Endothelial cell of umbilical vein (primary cell): Measurements from ENCODE around the gene NANS. TPM values are rescaled to one million over a fixed set of nuclear protein-coding genes. Genes with fewer than 3 reads are reported as not detected.

Experiments used
- BruUV-seq: library from RNA; stranded (reverse); fragments of 400-500 nt; replicated peaks from 2 replicates; lab custom pipeline; 2021; lab: Mats Ljungman, UMichigan
- CTCF ChIA-PET: fragments of 300-600, 350-600 bp; sonication (Branson Sonifier 250); formaldehyde crosslinking; loops from one replicate; lab custom pipeline; 2021; ENCODE audit warnings: antibody characterized with exemption, inconsistent platforms; lab: Charles Lee
- POLR2A ChIA-PET: fragments of 300-600, 350-600 bp; sonication (Branson Sonifier 250); formaldehyde crosslinking; loops from one replicate; lab custom pipeline; 2021; ENCODE audit warnings: antibody characterized with exemption, inconsistent platforms; lab: Charles Lee
- DNase-seq: peaks from one replicate; pipeline ENCODE4 v3.0.0-alpha.2; 2011; ENCODE audit warnings: low read depth, low spot score
- FAIRE-seq: peaks from 2 replicates; lab custom pipeline; 2011; peaks lifted over from hg19 to GRCh38; lab: Jason Lieb, UNC
- H2AFZ ChIP-seq: 2 replicates; pipeline ENCODE4 v1.6.0; 2012; ENCODE audit warnings: low read depth, low read length, control low read depth, inconsistent platforms
- H3K27ac ChIP-seq: 2 replicates; pipeline ENCODE4 v1.5.1; 2011; ENCODE audit warnings: low read depth, mild to moderate bottlenecking, control low read depth, low read length, moderate library complexity; ENCODE audit not compliant: insufficient read depth
- H3K27me3 ChIP-seq, 2 experiments: 2 replicates each; pipeline versions ENCODE4 v1.6.0 to v1.6.1; 2011; ENCODE audit warnings: low read length in 2 of 2, mixed read lengths in 1 of 2; ENCODE audit not compliant: control insufficient read depth in 2 of 2, insufficient read depth in 2 of 2
- H3K36me3 ChIP-seq, 2 experiments: 2 replicates in 1 of 2; 3 replicates in 1 of 2; pipeline ENCODE4 v1.5.1; 2011; ENCODE audit warnings: low read length in 2 of 2, mild to moderate bottlenecking in 1 of 2, moderate library complexity in 1 of 2; ENCODE audit not compliant: control insufficient read depth in 2 of 2, insufficient read depth in 2 of 2; ENCODE audit errors: extremely low read depth in 1 of 2
- H3K4me1 ChIP-seq: 3 replicates; pipeline ENCODE4 v1.5.1; 2011; ENCODE audit warnings: mild to moderate bottlenecking, low read length; ENCODE audit not compliant: control insufficient read depth, insufficient read depth; ENCODE audit errors: extremely low read depth
- H3K4me2 ChIP-seq: 2 replicates; pipeline ENCODE4 v1.6.1; 2011; ENCODE audit warnings: low read length, control low read depth, mixed read lengths; ENCODE audit not compliant: insufficient read depth
- H3K4me3 ChIP-seq, 3 experiments: fragments of 200-600 bp in 1 of 3; sonication (generic), shearing (Covaris generic) in 1 of 3; replicated peaks in 1 of 3; 2 replicates each; pipeline ENCODE4 v1.5.1; 2011 to 2016; ENCODE audit warnings: control low read depth in 3 of 3, low read length in 3 of 3, mild to moderate bottlenecking in 2 of 3, inconsistent platforms in 1 of 3, low read depth in 1 of 3, moderate library complexity in 1 of 3; ENCODE audit not compliant: insufficient read depth in 1 of 3
- H3K79me2 ChIP-seq: 2 replicates; pipeline ENCODE4 v1.6.0; 2012; ENCODE audit warnings: low read length, inconsistent platforms; ENCODE audit not compliant: control insufficient read depth, insufficient read depth
- H3K9ac ChIP-seq: replicated peaks from 2 replicates; pipeline ENCODE3; 2011; ENCODE audit warnings: low read length, control low read depth; ENCODE audit not compliant: insufficient read depth; ENCODE audit errors: extremely low read depth
- H3K9me1 ChIP-seq: replicated peaks from 3 replicates; pipeline ENCODE4 v1.6.0; 2011; ENCODE audit warnings: mild to moderate bottlenecking, low read length; ENCODE audit not compliant: control insufficient read depth, insufficient read depth; ENCODE audit errors: extremely low read depth
- H3K9me3 ChIP-seq: replicated peaks from 2 replicates; pipeline ENCODE4 v1.5.1; 2012; ENCODE audit warnings: low read length, inconsistent platforms; ENCODE audit not compliant: control insufficient read depth, insufficient read depth
- H4K20me1 ChIP-seq: replicated peaks from 2 replicates; pipeline ENCODE3; 2011; ENCODE audit warnings: mild to moderate bottlenecking, low read length; ENCODE audit not compliant: control insufficient read depth, insufficient read depth; ENCODE audit errors: extremely low read depth
- POLR2A ChIP-seq: IDR thresholded peaks from 2 replicates; pipeline ENCODE4 v1.6.1; 2012; ENCODE audit warnings: low read depth, mild to moderate bottlenecking, control low read depth, low read length
- POLR2AphosphoS5 ChIP-seq: IDR thresholded peaks from 2 replicates; pipeline ENCODE4 v1.6.1; 2012; ENCODE audit warnings: low read depth, mild to moderate bottlenecking, control low read depth, low read length, moderate library complexity; ENCODE audit not compliant: insufficient read depth
- dilution Hi-C: fragments of 300-500 bp; cut with MboI; formaldehyde crosslinking; loops from one replicate; pipeline ENCODE4 v1.15.0; 2019; ENCODE audit warnings: low sequenced_read_pairs; ENCODE audit not compliant: extremely low pct_ligation_motif_present
- intact Hi-C: fragments of 100-400 bp; cut with micrococcal nuclease; formaldehyde crosslinking; loops from one replicate; pipeline ENCODE4 v1.10.0; 2022
- polyA plus RNA-seq, 4 experiments: library from polyadenylated mRNA; depleted of rRNA in 3 of 4; stranded (reverse) in 3 of 4; unstranded in 1 of 4; fragments of >200 nt; gene quantifications; 2 replicates each; pipeline versions ENCODE4 v1.2.1 to v1.2.3, GENCODE V29; 2011 to 2012; ENCODE audit warnings: missing spikeins in 1 of 4
- total RNA-seq: library from RNA; stranded (reverse); gene quantifications from 2 replicates; pipeline ENCODE4 v1.2.3, GENCODE V29; 2021
- TF ChIP-seq, protein P1 (sequence below), 2 donors: IDR thresholded peaks; 1 replicate in 1 of 2; 2 replicates in 1 of 2; pipeline ENCODE4 v1.5.1; 2011; ENCODE audit warnings: low read length in 2 of 2, mild to moderate bottlenecking in 2 of 2, moderate library complexity in 2 of 2, control low read depth in 1 of 2, inconsistent platforms in 1 of 2, low read depth in 1 of 2; ENCODE audit not compliant: insufficient read depth in 1 of 2; ENCODE audit errors: extremely low read depth in 1 of 2

Gene NANS
- total and polyA plus RNA-seq, 2 donors (not counting 3 experiments of a cell fraction or from before 2014, with no cell fraction given), result 85.1 to 108 TPM

DNA sequence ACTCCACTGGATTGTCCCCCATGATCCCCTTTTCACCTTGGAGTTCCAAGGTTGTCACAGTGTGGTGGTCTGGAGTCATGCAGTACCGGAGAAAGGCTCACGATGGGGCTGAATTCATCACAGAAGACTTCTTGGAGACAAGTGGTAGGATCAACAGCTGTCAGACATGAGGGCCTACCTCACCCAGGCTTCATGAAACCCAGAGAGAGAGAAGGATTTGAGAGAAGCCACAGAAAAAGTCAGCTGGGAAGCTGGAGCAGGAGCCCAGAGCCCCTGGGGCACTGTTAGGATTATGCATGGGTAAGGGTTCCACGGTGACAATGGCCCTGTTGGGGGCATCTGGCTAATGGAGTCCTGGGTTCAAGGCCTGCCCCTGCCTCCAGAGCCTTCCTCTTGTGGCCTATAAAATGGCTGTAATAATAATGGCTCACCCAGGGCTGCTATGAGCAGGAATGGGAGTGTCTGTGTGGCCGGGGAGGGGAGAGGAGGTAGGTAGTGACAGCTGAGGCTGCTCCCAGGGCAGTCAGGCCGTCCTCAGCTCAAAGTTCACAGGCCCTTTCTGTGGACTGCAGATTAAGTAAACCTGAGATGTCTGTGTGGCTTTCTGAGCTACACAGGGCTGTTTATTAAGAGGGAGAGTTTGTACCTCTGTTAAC, 61.6 kb downstream of the NANS start:
- H3K9ac ChIP-seq, result no peak overlapping the region
- H4K20me1 ChIP-seq, result no peaks in the 10 kb centered on the region
- H3K27me3 ChIP-seq, result no peaks in the 10 kb centered on the region
- intact Hi-C loops (loop anchor here (2.0 kb wide), 2 partner anchors 75 to 145 kb away; partner anchors contain the start of gene CORO2A), dilution Hi-C loops (no loop called here)
- TF ChIP-seq POLR2A, result no peak
- ChIA-PET CTCF (interaction anchor here (1.1 to 1.6 kb wide), 5 partner anchors 17 to 146 kb away, joined by 3 to 7 read pairs (median 4); partner anchors contain the start of gene TBC1D2), POLR2A (interaction anchor here (0.6 kb wide), 1 partner anchor 16 kb away, joined by 9 read pairs; no protein-coding TSS in a partner anchor)
- BruUV-seq, result TSS peak; percentile 22
- H3K9me1 ChIP-seq, result no peaks in the 10 kb centered on the region
- H3K36me3 ChIP-seq, result no peaks in the 10 kb centered on the region
- FAIRE-seq (no peak), DNase-seq (no peak)
- H3K4me1 ChIP-seq, result peaks cover 12% of the 10 kb centered on the region
- H2AFZ ChIP-seq, result peak overlapping the region; percentile 99
- H3K9me3 ChIP-seq, result no peaks in the 10 kb centered on the region
- H3K4me3 ChIP-seq, result peak overlapping the region in 2 of 3 experiments; percentile 39 to 84
- no peak overlapping the region for H3K27ac ChIP-seq
- H3K4me2 ChIP-seq, result peak overlapping the region; percentile 90
- H3K79me2 ChIP-seq, result no peaks in the 10 kb centered on the region

DNA sequence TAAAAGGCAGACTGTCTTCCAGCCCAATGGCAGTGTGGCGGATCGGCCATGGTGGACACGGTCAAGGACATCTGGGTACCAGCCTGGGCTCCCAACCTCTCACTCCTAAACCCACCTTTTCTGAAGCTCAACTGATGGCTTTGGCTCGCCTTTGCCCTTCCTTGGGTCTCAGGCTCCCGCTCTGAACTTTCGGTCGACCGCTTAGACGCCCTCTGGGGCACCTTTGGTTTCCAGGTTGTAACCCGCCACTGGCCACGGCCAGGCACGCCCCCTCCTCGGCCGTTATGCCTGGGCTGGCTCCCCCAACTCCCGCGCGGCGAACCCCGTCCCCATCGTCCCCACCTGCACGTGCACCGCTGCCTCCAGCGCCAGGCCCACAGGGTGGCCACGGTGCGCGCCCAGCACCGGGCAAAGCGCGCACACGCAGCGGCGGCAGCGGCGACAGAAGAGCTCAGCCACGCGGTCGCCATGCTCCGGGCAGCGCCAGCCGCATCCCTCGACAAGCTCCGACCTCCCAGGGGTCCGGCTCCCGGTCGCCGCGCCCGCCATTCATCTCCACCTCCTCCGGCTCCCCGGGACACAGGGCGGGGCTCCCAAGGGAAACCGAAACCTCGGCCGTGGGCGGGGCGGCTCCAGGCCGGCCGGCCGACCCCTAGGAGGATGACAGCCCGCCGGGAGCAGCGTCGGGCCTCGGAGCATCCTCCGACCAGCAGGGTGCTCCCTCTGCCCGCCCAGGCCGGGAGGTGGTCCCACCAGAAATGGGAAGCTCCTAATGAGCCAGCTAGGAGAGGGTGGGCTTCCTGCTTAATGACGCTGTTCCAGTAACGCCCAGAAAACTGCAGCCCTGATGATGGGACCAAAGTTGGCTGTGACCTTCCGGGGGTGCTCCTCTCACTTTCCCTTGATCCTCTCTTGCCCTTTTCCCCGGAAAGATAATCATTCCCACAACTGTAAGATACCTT, 62.4 kb downstream of the NANS start, which contains the start of gene TRIM14:
Gene TRIM14 (minus strand): TSS at position 583 of the 962 bp plus-strand sequence. CDS start 34 bp downstream, at position 549.
- Histone ChIP-seq H3K27ac (no peak within 1 kb of the TSS), H3K9me3 (no peaks in the 10 kb centered on the region), H3K9me1 (no peaks in the 10 kb centered on the region), H2AFZ (peak within 1 kb of the TSS; percentile 99), H3K4me3 (peak within 1 kb of the TSS; percentile 39 to 84 (median 62)), H3K4me2 (peak within 1 kb of the TSS; percentile 90), H3K4me1 (peaks cover 12% of the 10 kb centered on the region), H3K79me2 (no peaks in the 10 kb centered on the region), H4K20me1 (no peaks in the 10 kb centered on the region), H3K36me3 (no peaks in the 10 kb centered on the region), H3K27me3 (no peaks in the 10 kb centered on the region), H3K9ac (peak within 1 kb of the TSS; percentile 49)
- no TSS peak for BruUV-seq
- dilution Hi-C loops, result no loop called here
- TF ChIP-seq POLR2AphosphoS5, result no peak
- TF ChIP-seq, protein P1, sequence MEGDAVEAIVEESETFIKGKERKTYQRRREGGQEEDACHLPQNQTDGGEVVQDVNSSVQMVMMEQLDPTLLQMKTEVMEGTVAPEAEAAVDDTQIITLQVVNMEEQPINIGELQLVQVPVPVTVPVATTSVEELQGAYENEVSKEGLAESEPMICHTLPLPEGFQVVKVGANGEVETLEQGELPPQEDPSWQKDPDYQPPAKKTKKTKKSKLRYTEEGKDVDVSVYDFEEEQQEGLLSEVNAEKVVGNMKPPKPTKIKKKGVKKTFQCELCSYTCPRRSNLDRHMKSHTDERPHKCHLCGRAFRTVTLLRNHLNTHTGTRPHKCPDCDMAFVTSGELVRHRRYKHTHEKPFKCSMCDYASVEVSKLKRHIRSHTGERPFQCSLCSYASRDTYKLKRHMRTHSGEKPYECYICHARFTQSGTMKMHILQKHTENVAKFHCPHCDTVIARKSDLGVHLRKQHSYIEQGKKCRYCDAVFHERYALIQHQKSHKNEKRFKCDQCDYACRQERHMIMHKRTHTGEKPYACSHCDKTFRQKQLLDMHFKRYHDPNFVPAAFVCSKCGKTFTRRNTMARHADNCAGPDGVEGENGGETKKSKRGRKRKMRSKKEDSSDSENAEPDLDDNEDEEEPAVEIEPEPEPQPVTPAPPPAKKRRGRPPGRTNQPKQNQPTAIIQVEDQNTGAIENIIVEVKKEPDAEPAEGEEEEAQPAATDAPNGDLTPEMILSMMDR (IDR thresholded peaks at IDR 0.05; ENCODE audit: extremely low read depth in 1 of 2, insufficient read depth in 1 of 2, low read depth in 1 of 2, low read length in 2 of 2), result peak in 1 of 2 donors; percentile 20
- FAIRE-seq (peak; percentile 64), DNase-seq (peak; percentile 57)
- ChIA-PET CTCF (interaction anchor here (0.7 to 1.6 kb wide), 9 partner anchors 8 to 657 kb away, joined by 3 to 7 read pairs (median 3); partner anchors contain the start of gene TBC1D2), POLR2A (interaction anchor here (0.6 kb wide), 2 partner anchors 17 to 221 kb away, joined by 4 to 9 read pairs; no protein-coding TSS in a partner anchor)
- intact Hi-C loops, result loop anchor here (1.0 to 2.0 kb wide), 4 partner anchors 62 to 196 kb away; partner anchors contain the start of gene CORO2A
